H9 (cell line): ENCODE data around the gene MDH2. TPM values are rescaled to one million over a fixed set of nuclear protein-coding genes. Genes with fewer than 3 reads are reported as not detected.

Experiments
- DNase-seq: peaks from one replicate; pipeline ENCODE4 v3.0.0-alpha.2; 2017
- H2AFZ ChIP-seq: one replicate; pipeline ENCODE4 v1.6.1; 2013; ENCODE audit warnings: mild to moderate bottlenecking, low read length, control low read depth, moderate library complexity
- H2AK5ac ChIP-seq: 2 replicates; pipeline ENCODE4 v1.6.1; 2013; ENCODE audit warnings: low read length, control low read depth, mixed read lengths; ENCODE audit not compliant: insufficient read length
- H2BK120ac ChIP-seq: one replicate; pipeline ENCODE4 v1.6.1; 2013; ENCODE audit warnings: low read depth, mild to moderate bottlenecking, low read length, control low read depth, inconsistent platforms; ENCODE audit not compliant: poor library complexity, severe bottlenecking
- H2BK12ac ChIP-seq: 2 replicates; pipeline ENCODE4 v1.6.1; 2013; ENCODE audit warnings: low read length, control low read depth, mixed read lengths, low read depth; ENCODE audit not compliant: insufficient read length
- H2BK15ac ChIP-seq: 2 replicates; pipeline ENCODE4 v1.6.1; 2013; ENCODE audit warnings: low read depth, low read length, control low read depth
- H2BK20ac ChIP-seq: one replicate; pipeline ENCODE4 v1.6.1; 2013; ENCODE audit warnings: low read depth, mild to moderate bottlenecking, low read length, control low read depth, inconsistent platforms; ENCODE audit not compliant: poor library complexity, severe bottlenecking
- H2BK5ac ChIP-seq: 2 replicates; pipeline ENCODE4 v1.6.1; 2013; ENCODE audit warnings: low read length, control low read depth, mixed read lengths; ENCODE audit not compliant: insufficient read length
- H3K14ac ChIP-seq: 2 replicates; pipeline ENCODE4 v1.6.1; 2013; ENCODE audit warnings: low read length, control low read depth; ENCODE audit not compliant: insufficient read depth
- H3K18ac ChIP-seq: 2 replicates; pipeline ENCODE4 v1.6.1; 2013; ENCODE audit warnings: low read depth, mild to moderate bottlenecking, mixed read lengths, low read length, control low read depth; ENCODE audit not compliant: insufficient read length
- H3K23ac ChIP-seq: 2 replicates; pipeline ENCODE4 v1.6.1; 2013; ENCODE audit warnings: low read length, control low read depth, mixed read lengths, low read depth; ENCODE audit not compliant: insufficient read length
- H3K23me2 ChIP-seq: 2 replicates; pipeline ENCODE4 v1.6.1; 2013; ENCODE audit warnings: low read depth, mild to moderate bottlenecking, mixed read lengths, low read length, control low read depth; ENCODE audit not compliant: insufficient read length, poor library complexity, severe bottlenecking
- H3K27ac ChIP-seq: 2 replicates; pipeline ENCODE4 v1.5.1; 2013; ENCODE audit warnings: low read length, control low read depth, mixed read lengths, low read depth; ENCODE audit not compliant: insufficient read length
- H3K27me3 ChIP-seq: 2 replicates; pipeline ENCODE4 v1.6.1; 2013; ENCODE audit warnings: low read length, control low read depth, inconsistent platforms; ENCODE audit not compliant: insufficient read depth
- H3K4ac ChIP-seq: 2 replicates; pipeline ENCODE4 v1.6.1; 2013; ENCODE audit warnings: low read depth, mild to moderate bottlenecking, control low read depth, inconsistent platforms, low read length, moderate library complexity
- H3K4me1 ChIP-seq: 2 replicates; pipeline ENCODE4 v1.6.1; 2013; ENCODE audit warnings: low read length, control low read depth, inconsistent platforms; ENCODE audit not compliant: insufficient read depth
- H3K4me2 ChIP-seq: 2 replicates; pipeline ENCODE4 v1.6.1; 2013; ENCODE audit warnings: low read length, control low read depth, mixed read lengths; ENCODE audit not compliant: insufficient read length, insufficient read depth
- H3K56ac ChIP-seq: 2 replicates; pipeline ENCODE4 v1.6.1; 2013; ENCODE audit warnings: low read depth, mild to moderate bottlenecking, mixed read lengths, low read length, control low read depth; ENCODE audit not compliant: insufficient read length
- H3K79me1 ChIP-seq: 2 replicates; pipeline ENCODE4 v1.6.1; 2013; ENCODE audit warnings: low read depth, mild to moderate bottlenecking, moderate library complexity, low read length, control low read depth, inconsistent platforms; ENCODE audit not compliant: insufficient read depth, poor library complexity, severe bottlenecking
- H3K79me2 ChIP-seq: 2 replicates; pipeline ENCODE4 v1.6.1; 2013; ENCODE audit warnings: low read length, control low read depth, inconsistent platforms; ENCODE audit not compliant: insufficient read depth
- H3K9ac ChIP-seq: 2 replicates; pipeline ENCODE4 v1.6.1; 2013; ENCODE audit warnings: low read length, control low read depth, mixed read lengths; ENCODE audit not compliant: insufficient read length; ENCODE audit errors: extremely low read depth
- H3K9me3 ChIP-seq: one replicate; pipeline ENCODE4 v1.6.1; 2013; ENCODE audit warnings: low read depth, low read length, inconsistent platforms; ENCODE audit not compliant: control insufficient read depth
- H3T11ph ChIP-seq: one replicate; pipeline ENCODE4 v1.6.1; 2013; ENCODE audit warnings: mild to moderate bottlenecking, low read length, control low read depth, inconsistent platforms
- H4K20me1 ChIP-seq: one replicate; pipeline ENCODE4 v1.6.1; 2013; ENCODE audit not compliant: control insufficient read depth, insufficient read length, insufficient read depth
- H4K5ac ChIP-seq: 2 replicates; pipeline ENCODE4 v1.6.1; 2013; ENCODE audit warnings: low read depth, mild to moderate bottlenecking, mixed read lengths, low read length, control low read depth; ENCODE audit not compliant: insufficient read length
- H4K8ac ChIP-seq: replicated peaks from 2 replicates; pipeline ENCODE4 v1.6.1; 2013; ENCODE audit warnings: low read length, control low read depth, mixed read lengths, low read depth; ENCODE audit not compliant: insufficient read length
- H4K91ac ChIP-seq: 2 replicates; pipeline ENCODE4 v1.6.1; 2013; ENCODE audit warnings: low read depth, mild to moderate bottlenecking, moderate library complexity, mixed read lengths, low read length, control low read depth; ENCODE audit not compliant: insufficient read length
- H3K27ac Mint-ChIP-seq, 3 experiments: 2 replicates in 2 of 3; 3 replicates in 1 of 3; pipeline ENCODE4 v1.8.0; 2020 to 2021; ENCODE audit warnings: mixed read lengths in 3 of 3, mild to moderate bottlenecking in 1 of 3, moderate library complexity in 1 of 3
- H3K27me3 Mint-ChIP-seq: 2 replicates; pipeline ENCODE4 v1.8.0; 2021; ENCODE audit warnings: low read depth, mild to moderate bottlenecking, moderate library complexity, mixed read lengths
- H3K36me3 Mint-ChIP-seq, 3 experiments: 2 replicates in 2 of 3; 3 replicates in 1 of 3; pipeline ENCODE4 v1.8.0; 2020 to 2021; ENCODE audit warnings: low read depth in 3 of 3, mixed read lengths in 3 of 3; ENCODE audit not compliant: insufficient read depth in 1 of 3
- H3K4me1 Mint-ChIP-seq, 2 experiments: 2 replicates each; pipeline ENCODE4 v1.8.0; 2020; ENCODE audit warnings: mixed read lengths in 2 of 2
- H3K4me3 Mint-ChIP-seq, 2 experiments: 2 replicates in 1 of 2; 3 replicates in 1 of 2; pipeline ENCODE4 v1.8.0; 2020 to 2021; ENCODE audit warnings: mild to moderate bottlenecking in 2 of 2, mixed read lengths in 2 of 2, moderate library complexity in 1 of 2
- H3K9me3 Mint-ChIP-seq, 2 experiments: 2 replicates in 1 of 2; 3 replicates in 1 of 2; pipeline ENCODE4 v1.8.0; 2020; ENCODE audit warnings: mild to moderate bottlenecking in 2 of 2, mixed read lengths in 2 of 2, moderate library complexity in 1 of 2
- WGBS: extraction: QIAGEN DNeasy Blood & Tissue Kit; methylation state at CpG from one replicate; pipeline ENCODE4 v1.1.7; 2013; ENCODE audit warnings: missing lambda C conversion rate, low lambda C conversion rate, mixed read lengths; ENCODE audit not compliant: insufficient read length; ENCODE audit errors: extremely low coverage; 5-methylcytosine and 5-hydroxymethylcytosine counted together
- total RNA-seq: library from RNA; stranded (reverse); gene quantifications from 2 replicates; pipeline ENCODE4 v1.2.1, GENCODE V29; 2021
- TF ChIP-seq, protein P1 (sequence below): fragments of 200-600 bp; sonication (generic); conservative IDR thresholded peaks from 3 replicates; pipeline ENCODE4 v1.8.0; 2021; ENCODE audit warnings: antibody characterized with exemption, mild to moderate bottlenecking

The MDH2 gene
- total RNA-seq, 1 experiment from 2014 or later: 260 TPM

DNA sequence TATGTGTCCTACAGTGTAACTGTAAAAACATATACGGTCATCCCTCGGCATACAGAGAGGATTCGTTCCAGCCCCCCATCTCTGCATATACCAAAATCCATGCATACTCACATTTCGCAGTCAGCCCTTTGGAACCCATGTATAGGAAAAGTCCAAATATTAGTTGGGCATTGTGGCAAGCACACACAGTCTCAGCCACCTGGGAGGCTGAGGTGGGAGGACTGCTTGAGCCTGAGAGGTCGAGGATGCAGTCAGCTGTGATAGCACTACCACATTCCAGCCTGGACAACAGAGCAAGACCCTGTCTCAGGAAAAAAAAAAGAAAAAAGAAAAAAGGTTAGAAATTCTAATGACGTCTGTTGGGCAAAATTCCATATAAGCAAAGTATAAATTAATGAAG lies 29.1 kb downstream of the MDH2 start:
- TF ChIP-seq, protein P1, sequence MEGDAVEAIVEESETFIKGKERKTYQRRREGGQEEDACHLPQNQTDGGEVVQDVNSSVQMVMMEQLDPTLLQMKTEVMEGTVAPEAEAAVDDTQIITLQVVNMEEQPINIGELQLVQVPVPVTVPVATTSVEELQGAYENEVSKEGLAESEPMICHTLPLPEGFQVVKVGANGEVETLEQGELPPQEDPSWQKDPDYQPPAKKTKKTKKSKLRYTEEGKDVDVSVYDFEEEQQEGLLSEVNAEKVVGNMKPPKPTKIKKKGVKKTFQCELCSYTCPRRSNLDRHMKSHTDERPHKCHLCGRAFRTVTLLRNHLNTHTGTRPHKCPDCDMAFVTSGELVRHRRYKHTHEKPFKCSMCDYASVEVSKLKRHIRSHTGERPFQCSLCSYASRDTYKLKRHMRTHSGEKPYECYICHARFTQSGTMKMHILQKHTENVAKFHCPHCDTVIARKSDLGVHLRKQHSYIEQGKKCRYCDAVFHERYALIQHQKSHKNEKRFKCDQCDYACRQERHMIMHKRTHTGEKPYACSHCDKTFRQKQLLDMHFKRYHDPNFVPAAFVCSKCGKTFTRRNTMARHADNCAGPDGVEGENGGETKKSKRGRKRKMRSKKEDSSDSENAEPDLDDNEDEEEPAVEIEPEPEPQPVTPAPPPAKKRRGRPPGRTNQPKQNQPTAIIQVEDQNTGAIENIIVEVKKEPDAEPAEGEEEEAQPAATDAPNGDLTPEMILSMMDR: no peak
- H4K91ac ChIP-seq: no peak overlapping the region
- H2AFZ ChIP-seq: no peak overlapping the region
- H3K4me2 ChIP-seq: no peak overlapping the region
- H3K23me2 ChIP-seq: no peaks in the 10 kb centered on the region
- H3K4me1 ChIP-seq: no peaks in the 10 kb centered on the region
- H4K20me1 ChIP-seq: no peaks in the 10 kb centered on the region
- no peak overlapping the region for H3K14ac ChIP-seq
- Mint-ChIP-seq H3K27me3 (no peaks in the 10 kb centered on the region; the same call in 1 of the 2 replicates), H3K36me3 (peaks cover 0 to 5% (median 3%) of the 10 kb centered on the region in 3 experiments; a peak in 5 of 7 replicates), H3K4me1 (peaks cover 0 to 4% of the 10 kb centered on the region in 2 experiments; a peak in 2 of 4 replicates), H3K4me3 (no peak overlapping the region), H3K27ac (no peak overlapping the region), H3K9me3 (no peaks in the 10 kb centered on the region)
- no peaks in the 10 kb centered on the region for H3K27me3 ChIP-seq
- H3K56ac ChIP-seq: no peak overlapping the region
- H4K8ac ChIP-seq: no peak overlapping the region
- H3K18ac ChIP-seq: no peak overlapping the region
- no peak overlapping the region for H3T11ph ChIP-seq
- no peak overlapping the region for H2BK12ac ChIP-seq
- H2BK15ac ChIP-seq: no peak overlapping the region
- no peak overlapping the region for H3K23ac ChIP-seq
- no peak overlapping the region for H2BK120ac ChIP-seq
- H3K79me1 ChIP-seq: no peaks in the 10 kb centered on the region
- no peaks in the 10 kb centered on the region for H3K9me3 ChIP-seq
- no peak overlapping the region for H3K4ac ChIP-seq
- DNase-seq: no peak
- no peak overlapping the region for H2BK20ac ChIP-seq
- H3K79me2 ChIP-seq: no peaks in the 10 kb centered on the region
- no peak overlapping the region for H2BK5ac ChIP-seq
- H2AK5ac ChIP-seq: no peak overlapping the region
- no peak overlapping the region for H3K9ac ChIP-seq
- H4K5ac ChIP-seq: no peak overlapping the region
- WGBS: no CpG with 5 or more reads among the region's 6 CpGs
- no peak overlapping the region for H3K27ac ChIP-seq
